Stomach (tissue), 9 donors: ENCODE results near the gene MDM2. TPM values are rescaled to one million over a fixed set of nuclear protein-coding genes. Genes with fewer than 3 reads are reported as not detected.

Experiments
- DNase-seq, 2 donors: peaks; one replicate each; pipeline versions ENCODE4 v3.0.0 to v3.0.0-alpha.2; 2013 to 2019
- H3K27ac ChIP-seq, 5 donors: fragments of 200-600 bp in 4 of 5; sonication (generic) in 4 of 5; one replicate each; pipeline ENCODE4 v1.5.1; 2013 to 2019; ENCODE audit warnings: mild to moderate bottlenecking in 1 of 5, moderate library complexity in 1 of 5
- H3K27me3 ChIP-seq, 3 donors: fragments of 200-600 bp; sonication (generic); one replicate each; pipeline ENCODE4 v1.5.1; 2017 to 2019; ENCODE audit warnings: mixed run types in 1 of 3
- H3K36me3 ChIP-seq, 4 donors: fragments of 200-600 bp; sonication (generic); 1 replicate in 3 of 4; 2 replicates in 1 of 4; pipeline ENCODE4 v1.5.1; 2016 to 2019
- H3K4me1 ChIP-seq, 4 donors: fragments of 200-600 bp; sonication (generic); one replicate each; pipeline ENCODE4 v1.5.1; 2016 to 2019
- H3K4me3 ChIP-seq, 4 donors: fragments of 200-600 bp; sonication (generic) in 3 of 4; one replicate each; pipeline ENCODE4 v1.5.1; 2016 to 2019; ENCODE audit warnings: mild to moderate bottlenecking in 1 of 4
- H3K9me3 ChIP-seq, 4 donors: fragments of 200-600 bp; sonication (generic); one replicate each; pipeline ENCODE4 v1.5.1; 2016 to 2019
- EP300 ChIP-seq: sonication (generic); formaldehyde crosslinking; IDR thresholded peaks from one replicate; pipeline ENCODE4 v1.6.1; 2017; ENCODE audit warnings: antibody characterized with exemption
- POLR2A ChIP-seq, 4 donors: fragments of 450-650 bp; IDR thresholded peaks; one replicate each; pipeline ENCODE4 v1.6.1; 2016; ENCODE audit warnings: antibody characterized with exemption in 4 of 4, control low read depth in 2 of 4, mild to moderate bottlenecking in 1 of 4, moderate library complexity in 1 of 4
- POLR2AphosphoS5 ChIP-seq, 3 donors: sonication (generic); formaldehyde crosslinking; IDR thresholded peaks; one replicate each; pipeline ENCODE4 v1.6.1; 2016; ENCODE audit warnings: antibody characterized with exemption in 3 of 3
- WGBS, 5 donors: extraction: QIAGEN DNeasy Blood & Tissue Kit in 3 of 5; methylation state at CpG; one replicate each; pipeline versions ENCODE4 v1.1.5 to v1.1.7; 2013 to 2018; 5-methylcytosine and 5-hydroxymethylcytosine counted together
- intact Hi-C: fragments of 100-400 bp; cut with DNase I; formaldehyde crosslinking; loops from one replicate; pipeline ENCODE4 v1.15.1; 2023; ENCODE audit warnings: low total_unique reads
- polyA plus RNA-seq, 3 donors: library from polyadenylated mRNA; stranded (reverse); fragments of 200-250 nt; gene quantifications; one replicate each; pipeline ENCODE4 v1.2.3, GENCODE V29; 2013
- total RNA-seq, 5 donors: library from RNA; depleted of rRNA; stranded (reverse); fragments of >200 nt; gene quantifications; one replicate each; pipeline versions ENCODE4 v1.1.0 to v1.2.3, GENCODE V29; 2014 to 2016
- TF ChIP-seq, protein P1 (sequence below), 7 experiments: fragments of 450-650 bp in 4 of 7; fragments of 200-600 bp in 3 of 7; sonication (generic) in 3 of 7; IDR thresholded peaks; one replicate each; pipeline ENCODE4 v1.5.1; 2016 to 2019; ENCODE audit warnings: antibody characterized with exemption in 7 of 7, control low read depth in 2 of 7, mild to moderate bottlenecking in 1 of 7
- donor health status: healthy with polysubstance abuse.
- donor health status: Bipolar disorder and iron deficiency.
- donor health status: healthy.

Gene MDM2
- total and polyA plus RNA-seq, 8 donors = 16.8 to 151 (median 62.1) TPM

DNA sequence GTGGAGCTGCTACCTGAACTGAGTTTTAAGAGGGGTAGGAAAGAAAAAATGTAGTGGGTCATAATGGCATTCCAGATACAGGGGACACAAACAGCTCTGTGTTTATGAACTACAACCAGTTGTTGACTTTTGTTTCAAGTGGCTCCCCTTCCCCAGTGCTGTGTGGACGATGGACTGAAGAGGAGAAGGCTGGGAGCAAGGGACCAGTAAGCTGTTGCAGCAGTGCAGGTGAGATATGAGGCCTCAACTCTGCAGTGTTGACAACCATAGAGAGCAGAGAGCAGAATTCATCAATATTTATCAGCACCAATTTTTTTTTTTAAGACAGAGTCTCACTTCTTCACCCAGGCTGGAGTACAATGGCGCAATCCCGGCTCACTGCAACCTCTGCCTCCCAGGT, 46.6 kb downstream of the MDM2 start:
- DNase-seq = no peak
- H3K4me3 ChIP-seq = no peak overlapping the region
- 88 to 93% (median 90%) methylated on average over 3 of the region's 3 CpGs for WGBS, 5 donors
- TF ChIP-seq, protein P1, sequence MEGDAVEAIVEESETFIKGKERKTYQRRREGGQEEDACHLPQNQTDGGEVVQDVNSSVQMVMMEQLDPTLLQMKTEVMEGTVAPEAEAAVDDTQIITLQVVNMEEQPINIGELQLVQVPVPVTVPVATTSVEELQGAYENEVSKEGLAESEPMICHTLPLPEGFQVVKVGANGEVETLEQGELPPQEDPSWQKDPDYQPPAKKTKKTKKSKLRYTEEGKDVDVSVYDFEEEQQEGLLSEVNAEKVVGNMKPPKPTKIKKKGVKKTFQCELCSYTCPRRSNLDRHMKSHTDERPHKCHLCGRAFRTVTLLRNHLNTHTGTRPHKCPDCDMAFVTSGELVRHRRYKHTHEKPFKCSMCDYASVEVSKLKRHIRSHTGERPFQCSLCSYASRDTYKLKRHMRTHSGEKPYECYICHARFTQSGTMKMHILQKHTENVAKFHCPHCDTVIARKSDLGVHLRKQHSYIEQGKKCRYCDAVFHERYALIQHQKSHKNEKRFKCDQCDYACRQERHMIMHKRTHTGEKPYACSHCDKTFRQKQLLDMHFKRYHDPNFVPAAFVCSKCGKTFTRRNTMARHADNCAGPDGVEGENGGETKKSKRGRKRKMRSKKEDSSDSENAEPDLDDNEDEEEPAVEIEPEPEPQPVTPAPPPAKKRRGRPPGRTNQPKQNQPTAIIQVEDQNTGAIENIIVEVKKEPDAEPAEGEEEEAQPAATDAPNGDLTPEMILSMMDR (IDR thresholded peaks at IDR 0.05) = no peak
- no peak for TF ChIP-seq POLR2AphosphoS5 (IDR thresholded peaks at IDR 0.05)
- TF ChIP-seq EP300 = no peak
- TF ChIP-seq POLR2A (IDR thresholded peaks at IDR 0.05) = no peak
- no peaks in the 10 kb centered on the region for H3K4me1 ChIP-seq
- no peak overlapping the region for H3K27ac ChIP-seq
- intact Hi-C loops = no loop called here
- peaks cover 0 to 37% (median 24%) of the 10 kb centered on the region in 4 donors for H3K36me3 ChIP-seq
- no peaks in the 10 kb centered on the region for H3K9me3 ChIP-seq
- no peaks in the 10 kb centered on the region for H3K27me3 ChIP-seq

DNA sequence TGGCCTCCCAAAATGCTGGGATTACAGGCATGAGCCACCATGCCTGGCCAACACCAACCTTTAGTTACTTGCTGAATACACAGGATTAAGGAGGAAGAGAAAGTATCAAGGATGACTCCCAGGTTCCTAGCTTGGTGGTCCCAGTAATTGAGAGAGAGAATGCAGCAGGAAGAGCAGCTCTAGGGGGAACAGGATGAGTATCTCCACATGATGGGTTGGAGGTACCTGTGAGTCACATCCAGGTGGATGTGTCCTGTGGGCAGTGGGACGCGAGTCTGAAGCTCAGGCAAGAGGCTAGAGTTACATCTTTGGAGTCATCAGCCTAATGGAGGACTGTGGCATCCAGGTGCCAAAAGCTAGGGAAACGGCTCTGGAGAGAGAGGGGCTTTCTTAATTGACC, 47.1 kb downstream of the MDM2 start:
- Histone ChIP-seq H3K4me3 (no peak overlapping the region), H3K4me1 (no peaks in the 10 kb centered on the region), H3K27me3 (no peaks in the 10 kb centered on the region), H3K36me3 (peaks cover 0 to 37% (median 24%) of the 10 kb centered on the region in 4 donors), H3K9me3 (no peaks in the 10 kb centered on the region), H3K27ac (no peak overlapping the region)
- TF ChIP-seq POLR2A (IDR thresholded peaks at IDR 0.05) = no peak
- TF ChIP-seq POLR2AphosphoS5 (IDR thresholded peaks at IDR 0.05) = no peak
- TF ChIP-seq, protein P1 (IDR thresholded peaks at IDR 0.05) = no peak
- TF ChIP-seq EP300 = no peak
- WGBS, 5 donors = 92 to 97% (median 95%) methylated on average over 3 of the region's 3 CpGs
- intact Hi-C loops = no loop called here
- no peak for DNase-seq

DNA sequence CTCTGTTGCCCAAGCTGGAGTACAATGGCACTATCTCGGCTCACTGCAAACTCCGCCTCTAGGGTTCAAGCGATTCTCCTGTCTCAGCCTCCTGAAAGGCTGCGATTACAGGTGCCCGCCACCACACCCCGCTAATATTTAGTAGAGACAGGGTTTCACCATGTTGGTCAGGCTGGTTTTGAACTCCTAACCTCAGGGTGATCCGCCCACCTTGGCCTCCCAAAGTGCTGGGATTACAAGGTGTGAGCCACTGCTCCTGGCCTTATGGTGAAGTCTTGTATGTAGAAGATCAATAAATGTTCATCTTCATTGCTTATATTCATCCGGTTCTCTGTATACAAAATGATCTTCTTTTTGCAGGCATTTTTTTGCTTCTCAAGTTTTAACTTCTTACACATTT, 47.8 kb downstream of the MDM2 start:
- no peak for DNase-seq
- no peak for TF ChIP-seq EP300
- no peak for TF ChIP-seq POLR2A (IDR thresholded peaks at IDR 0.05)
- TF ChIP-seq, protein P1 (IDR thresholded peaks at IDR 0.05) = no peak
- no peak for TF ChIP-seq POLR2AphosphoS5 (IDR thresholded peaks at IDR 0.05)
- Histone ChIP-seq H3K4me1 (no peaks in the 10 kb centered on the region), H3K27me3 (no peaks in the 10 kb centered on the region), H3K4me3 (no peak overlapping the region), H3K27ac (no peak overlapping the region), H3K36me3 (peaks cover 0 to 37% (median 24%) of the 10 kb centered on the region in 4 donors), H3K9me3 (no peaks in the 10 kb centered on the region)
- intact Hi-C loops = no loop called here
- 90 to 100% (median 96%) methylated on average over 8 of the region's 8 CpGs for WGBS, 5 donors

DNA sequence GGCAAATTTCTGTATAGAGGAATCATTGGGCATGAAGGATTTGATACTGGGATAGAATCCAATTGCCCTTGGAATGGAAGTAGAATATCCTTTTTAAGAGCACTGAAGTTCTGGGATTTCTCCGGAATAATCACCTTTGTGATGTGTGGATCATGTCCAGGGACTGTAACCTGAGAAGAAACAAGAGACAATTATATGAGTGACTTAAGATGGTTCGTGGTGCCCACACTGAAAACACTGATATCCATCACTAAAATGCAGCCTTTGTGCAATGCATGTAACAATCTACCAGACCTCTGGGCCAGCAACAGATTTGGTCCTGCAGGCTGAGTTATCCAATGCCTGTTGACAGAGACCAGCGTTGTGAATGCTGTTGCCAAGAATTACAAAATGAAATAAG, 48.5 kb downstream of the MDM2 start:
- intact Hi-C loops = no loop called here
- Histone ChIP-seq H3K9me3 (no peaks in the 10 kb centered on the region), H3K4me1 (no peaks in the 10 kb centered on the region), H3K36me3 (peaks cover 0 to 37% (median 24%) of the 10 kb centered on the region in 4 donors), H3K4me3 (no peak overlapping the region), H3K27ac (no peak overlapping the region), H3K27me3 (no peaks in the 10 kb centered on the region)
- 76 to 86% (median 80%) methylated on average over 3 of the region's 3 CpGs for WGBS, 5 donors
- TF ChIP-seq POLR2AphosphoS5 (IDR thresholded peaks at IDR 0.05) (no peak), POLR2A (IDR thresholded peaks at IDR 0.05) (no peak), EP300 (no peak)
- no peak for DNase-seq

DNA sequence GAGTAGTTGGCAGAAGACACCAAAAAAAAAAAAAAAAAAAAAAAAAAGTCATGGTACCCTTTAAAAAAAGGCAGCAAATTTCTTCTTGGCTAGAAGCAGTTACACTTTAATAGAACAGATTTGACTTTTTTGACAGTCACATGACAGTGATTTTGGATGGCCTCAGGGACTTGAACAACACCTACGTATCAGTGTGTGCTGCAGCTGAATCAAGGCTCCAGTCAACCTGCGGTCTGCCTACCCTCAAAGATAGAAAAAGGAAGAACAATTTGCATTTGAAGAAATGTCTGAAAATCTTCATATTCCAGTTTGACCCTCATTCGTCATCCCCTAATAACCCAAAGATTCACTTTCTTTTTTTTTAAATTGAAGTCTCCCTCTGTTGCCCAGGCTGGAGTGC, 53.9 kb downstream of the MDM2 start:
- Histone ChIP-seq H3K27ac (no peak overlapping the region), H3K4me1 (peaks cover 0 to 8% (median 0%) of the 10 kb centered on the region in 4 donors), H3K9me3 (no peaks in the 10 kb centered on the region), H3K36me3 (peaks cover 0 to 27% (median 10%) of the 10 kb centered on the region in 4 donors), H3K4me3 (no peak overlapping the region), H3K27me3 (no peaks in the 10 kb centered on the region)
- intact Hi-C loops = loop anchor here (5.0 kb wide), 1 partner anchor 210 kb away; no protein-coding TSS in a partner anchor
- no peak for DNase-seq
- WGBS, 5 donors = 88 to 98% (median 96%) methylated on average over 3 of the region's 3 CpGs
- TF ChIP-seq POLR2AphosphoS5 (IDR thresholded peaks at IDR 0.05) = no peak
- TF ChIP-seq EP300 = no peak
- no peak for TF ChIP-seq POLR2A (IDR thresholded peaks at IDR 0.05)
